ENCODE data around the gene SMYD1. TPM values are rescaled to one million over a fixed set of nuclear protein-coding genes. Genes with fewer than 3 reads are reported as not detected.

The SMYD1 gene
- total RNA-seq, 1 donor from 2014 or later: not detected

DNA sequence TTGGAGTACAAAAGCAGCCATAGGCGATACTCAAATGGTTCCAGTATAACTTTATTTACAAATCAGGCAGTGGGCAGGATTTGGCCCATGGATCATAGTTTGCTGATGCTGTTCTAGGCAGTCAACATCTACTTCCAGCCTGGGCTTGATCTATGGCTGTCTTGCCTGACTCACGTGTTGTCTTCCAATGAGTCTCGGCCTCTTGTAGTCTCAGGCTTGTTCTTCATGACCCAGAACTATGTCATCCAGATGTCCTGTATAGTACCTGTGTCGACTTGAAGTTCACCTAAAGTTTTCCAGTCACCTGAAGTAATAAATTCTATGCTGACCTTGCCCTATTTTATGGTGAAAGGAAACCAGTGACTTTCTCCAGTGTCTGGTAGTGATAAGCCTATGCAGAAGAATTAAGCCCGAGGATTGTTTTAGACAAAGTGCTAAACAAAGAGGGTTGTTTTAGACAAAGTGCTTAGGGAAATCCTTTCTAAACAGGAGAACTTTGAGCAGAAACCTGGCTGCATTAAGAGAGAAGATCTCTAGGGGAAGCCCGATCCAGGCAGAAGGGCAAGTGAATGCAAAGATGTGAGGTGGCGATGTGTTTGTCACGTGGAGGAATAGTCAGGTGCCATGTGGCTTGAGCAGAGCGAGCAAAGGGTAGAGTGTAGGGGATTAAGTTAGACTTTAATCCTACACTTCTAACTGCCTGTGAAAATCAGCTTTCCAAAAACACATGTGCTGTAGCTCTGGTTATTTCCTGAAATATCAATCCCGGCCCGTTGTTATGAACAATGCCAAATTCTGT lies 94.0 kb downstream of the SMYD1 start:
- no peak overlapping the region for H3K4me3 Mint-ChIP-seq (ENCODE audit: unreplicated experiment)
- H3K36me3 Mint-ChIP-seq (ENCODE audit: low read depth): no peaks in the 10 kb centered on the region
- no peaks in the 10 kb centered on the region for H3K27me3 Mint-ChIP-seq (ENCODE audit: low read depth)
- H3K4me1 Mint-ChIP-seq (ENCODE audit: low read depth): no peaks in the 10 kb centered on the region
- TF ChIP-seq, protein P1, sequence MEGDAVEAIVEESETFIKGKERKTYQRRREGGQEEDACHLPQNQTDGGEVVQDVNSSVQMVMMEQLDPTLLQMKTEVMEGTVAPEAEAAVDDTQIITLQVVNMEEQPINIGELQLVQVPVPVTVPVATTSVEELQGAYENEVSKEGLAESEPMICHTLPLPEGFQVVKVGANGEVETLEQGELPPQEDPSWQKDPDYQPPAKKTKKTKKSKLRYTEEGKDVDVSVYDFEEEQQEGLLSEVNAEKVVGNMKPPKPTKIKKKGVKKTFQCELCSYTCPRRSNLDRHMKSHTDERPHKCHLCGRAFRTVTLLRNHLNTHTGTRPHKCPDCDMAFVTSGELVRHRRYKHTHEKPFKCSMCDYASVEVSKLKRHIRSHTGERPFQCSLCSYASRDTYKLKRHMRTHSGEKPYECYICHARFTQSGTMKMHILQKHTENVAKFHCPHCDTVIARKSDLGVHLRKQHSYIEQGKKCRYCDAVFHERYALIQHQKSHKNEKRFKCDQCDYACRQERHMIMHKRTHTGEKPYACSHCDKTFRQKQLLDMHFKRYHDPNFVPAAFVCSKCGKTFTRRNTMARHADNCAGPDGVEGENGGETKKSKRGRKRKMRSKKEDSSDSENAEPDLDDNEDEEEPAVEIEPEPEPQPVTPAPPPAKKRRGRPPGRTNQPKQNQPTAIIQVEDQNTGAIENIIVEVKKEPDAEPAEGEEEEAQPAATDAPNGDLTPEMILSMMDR (IDR thresholded peaks at IDR 0.05): no peak
- H3K27ac Mint-ChIP-seq (ENCODE audit: unreplicated experiment): no peak overlapping the region
- no peaks in the 10 kb centered on the region for H3K9me3 Mint-ChIP-seq (ENCODE audit: low read depth)
- DNase-seq (ENCODE audit: low spot score): no peak

Small RNAs within 50 kb of the gene (microRNA-seq; reads per million reads assigned to microRNA genes)
- not detected for gene MIR4780 (ENCODE audit: borderline number of aligned reads)

Other genes with a start within 250 kb of the SMYD1 start
- 4.8 to 7.0 TPM (median 4.9 TPM) in 3 replicates for gene RGPD2, start 242.0 kb upstream of the SMYD1 start, total RNA-seq
- 2.7 TPM in 1 of 3 replicates, not detected in the others for gene RNU2-63P, start 51.3 kb upstream of the SMYD1 start, total RNA-seq
- gene KRCC1, start 12.0 kb upstream of the SMYD1 start, total RNA-seq: 22.8 to 29.3 TPM (median 25.3 TPM) in 3 replicates
- not detected in 3 replicates for gene FABP1, start 60.2 kb downstream of the SMYD1 start, total RNA-seq
- gene THNSL2, start 102.5 kb downstream of the SMYD1 start, total RNA-seq: 0.58 to 2.3 TPM (median 1.4 TPM) in 3 replicates

Data from chondrocyte (in vitro differentiated cells).